Measurements from ENCODE around the gene LAMB1.

DNA sequence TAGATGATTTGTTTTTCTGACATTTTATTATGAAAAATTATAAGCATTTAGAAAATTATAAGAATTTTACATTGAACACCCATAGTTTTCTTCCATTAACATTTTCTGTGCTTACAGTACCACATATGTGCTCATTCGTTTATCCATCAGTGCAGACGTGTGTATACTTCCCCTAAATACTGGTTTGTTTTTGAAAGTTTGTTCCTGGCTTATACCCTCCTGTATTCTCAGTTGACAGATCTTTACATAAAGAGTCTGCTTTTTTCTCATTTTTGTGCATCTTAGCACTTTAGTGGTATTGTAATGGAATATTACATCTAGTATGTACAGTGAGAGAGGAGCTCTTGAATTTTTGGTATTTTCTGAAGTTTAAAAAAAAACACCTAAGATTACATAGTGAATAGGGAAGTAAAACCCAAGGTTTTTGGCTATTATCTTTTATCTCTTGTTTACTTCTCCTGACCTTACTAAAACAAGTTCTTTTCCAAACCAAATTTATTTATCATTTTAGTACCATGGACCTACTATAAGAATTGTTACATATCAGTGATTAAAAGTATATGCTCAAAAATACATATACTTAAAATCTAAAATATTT is 103.9 kb downstream of the LAMB1 start:
- TF ChIP-seq, protein P1, sequence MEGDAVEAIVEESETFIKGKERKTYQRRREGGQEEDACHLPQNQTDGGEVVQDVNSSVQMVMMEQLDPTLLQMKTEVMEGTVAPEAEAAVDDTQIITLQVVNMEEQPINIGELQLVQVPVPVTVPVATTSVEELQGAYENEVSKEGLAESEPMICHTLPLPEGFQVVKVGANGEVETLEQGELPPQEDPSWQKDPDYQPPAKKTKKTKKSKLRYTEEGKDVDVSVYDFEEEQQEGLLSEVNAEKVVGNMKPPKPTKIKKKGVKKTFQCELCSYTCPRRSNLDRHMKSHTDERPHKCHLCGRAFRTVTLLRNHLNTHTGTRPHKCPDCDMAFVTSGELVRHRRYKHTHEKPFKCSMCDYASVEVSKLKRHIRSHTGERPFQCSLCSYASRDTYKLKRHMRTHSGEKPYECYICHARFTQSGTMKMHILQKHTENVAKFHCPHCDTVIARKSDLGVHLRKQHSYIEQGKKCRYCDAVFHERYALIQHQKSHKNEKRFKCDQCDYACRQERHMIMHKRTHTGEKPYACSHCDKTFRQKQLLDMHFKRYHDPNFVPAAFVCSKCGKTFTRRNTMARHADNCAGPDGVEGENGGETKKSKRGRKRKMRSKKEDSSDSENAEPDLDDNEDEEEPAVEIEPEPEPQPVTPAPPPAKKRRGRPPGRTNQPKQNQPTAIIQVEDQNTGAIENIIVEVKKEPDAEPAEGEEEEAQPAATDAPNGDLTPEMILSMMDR (conservative IDR thresholded peaks at IDR 0.05; ENCODE audit: low read depth, low read length), result no peak
- TF ChIP-seq EZH2 (IDR thresholded peaks at IDR 0.05; ENCODE audit: borderline replicate concordance, low read depth, low read length, poor library complexity, severe bottlenecking), result no peak
